ENCODE measurements around the gene SREBF1. TPM values are rescaled to one million over a fixed set of nuclear protein-coding genes. Genes with fewer than 3 reads are reported as not detected.

Gene SREBF1
- total and polyA plus RNA-seq, 2 of the 4 experiments (the other 2 are of a cell fraction): 3.4 to 20.4 TPM

- intact Hi-C loops (cut with micrococcal nuclease): no loop called here
- ChIA-PET POLR2A (ENCODE audit: unreplicated experiment) (no interaction called here), CTCF (no interaction called here)
- Histone ChIP-seq H3K18ac (ENCODE audit: low read depth, low read length) (no peak overlapping the region), H2BK120ac (ENCODE audit: low read depth, low read length) (no peak overlapping the region), H3K4me2 (ENCODE audit: low read depth, low read length) (no peak overlapping the region), H4K91ac (ENCODE audit: insufficient read depth, low read depth, low read length) (no peak overlapping the region), H2AK5ac (ENCODE audit: low read depth, low read length) (no peak overlapping the region), H3K27me3 (ENCODE audit: control insufficient read depth, insufficient read depth, low read length) (no peaks in the 10 kb centered on the region), H2BK20ac (ENCODE audit: low read depth, low read length) (no peak overlapping the region), H2AK9ac (replicated peaks; ENCODE audit: low read depth, low read length, poor library complexity) (no peak overlapping the region), H3K14ac (replicated peaks; ENCODE audit: low read depth, low read length) (no peak overlapping the region), H3K9me3 (ENCODE audit: control insufficient read depth, insufficient read depth, low read length) (no peaks in the 10 kb centered on the region), H4K8ac (ENCODE audit: low read depth in 2 of 2, low read length in 2 of 2) (no peak overlapping the region), H3K9ac (ENCODE audit: low read depth, low read length) (no peak overlapping the region), H3K4ac (ENCODE audit: low read depth, low read length) (no peak overlapping the region), H3K23ac (ENCODE audit: low read depth, low read length) (no peak overlapping the region), H3K9me1 (ENCODE audit: insufficient read depth, low read length) (peaks cover 16% of the 10 kb centered on the region), H2BK5ac (ENCODE audit: low read depth, low read length, poor library complexity, severe bottlenecking) (no peak overlapping the region), H3K4me1 (ENCODE audit: control insufficient read depth, insufficient read depth, low read length) (peaks cover 26% of the 10 kb centered on the region), H3K36me3 (ENCODE audit: control insufficient read depth, insufficient read depth, low read length) (peaks cover 64% of the 10 kb centered on the region), H3K79me1 (ENCODE audit: low read depth in 1 of 2, low read length in 2 of 2) (peaks cover 14 to 55% of the 10 kb centered on the region in 2 experiments), H3K27ac (ENCODE audit: insufficient read depth, low read length) (no peak overlapping the region), H2AFZ (replicated peaks; ENCODE audit: low read length, poor library complexity) (no peak overlapping the region), H4K5ac (ENCODE audit: low read depth, low read length) (no peak overlapping the region), H2BK15ac (ENCODE audit: low read depth, low read length) (no peak overlapping the region), H3K4me3 (ENCODE audit: insufficient read depth, low read depth, low read length) (no peak overlapping the region), H3K56ac (ENCODE audit: extremely low read depth, insufficient read depth, low read length) (no peak overlapping the region), H4K20me1 (ENCODE audit: insufficient read depth, low read length) (peaks cover 69% of the 10 kb centered on the region)
- dilution Hi-C loops (cut with HindIII; ENCODE audit: low sequenced_read_pairs, unreplicated experiment): no loop called here
- no TSS peak for BruUV-seq (replicated peaks)
- TF ChIP-seq NFE2L2 (IDR thresholded peaks at IDR 0.05; ENCODE audit: low read depth, low read length) (no peak), RAD21 (IDR thresholded peaks at IDR 0.05; ENCODE audit: low read length) (no peak), MAZ (IDR thresholded peaks at IDR 0.05; ENCODE audit: borderline replicate concordance, low read depth, low read length) (no peak), CEBPB (IDR thresholded peaks at IDR 0.05; ENCODE audit: low read depth, low read length) (no peak), BHLHE40 (IDR thresholded peaks at IDR 0.05; ENCODE audit: low read depth, low read length) (no peak), ELK1 (IDR thresholded peaks at IDR 0.05; ENCODE audit: borderline replicate concordance, low read depth, low read length) (no peak), MXI1 (IDR thresholded peaks at IDR 0.05; ENCODE audit: borderline replicate concordance, low read depth, low read length) (no peak), SMC3 (IDR thresholded peaks at IDR 0.05; ENCODE audit: low read depth, low read length) (no peak), MAFK (IDR thresholded peaks at IDR 0.05; ENCODE audit: low read depth, low read length) (no peak), CHD1 (IDR thresholded peaks at IDR 0.05; ENCODE audit: low read depth, low read length) (no peak)
- TF ChIP-seq, protein P1, sequence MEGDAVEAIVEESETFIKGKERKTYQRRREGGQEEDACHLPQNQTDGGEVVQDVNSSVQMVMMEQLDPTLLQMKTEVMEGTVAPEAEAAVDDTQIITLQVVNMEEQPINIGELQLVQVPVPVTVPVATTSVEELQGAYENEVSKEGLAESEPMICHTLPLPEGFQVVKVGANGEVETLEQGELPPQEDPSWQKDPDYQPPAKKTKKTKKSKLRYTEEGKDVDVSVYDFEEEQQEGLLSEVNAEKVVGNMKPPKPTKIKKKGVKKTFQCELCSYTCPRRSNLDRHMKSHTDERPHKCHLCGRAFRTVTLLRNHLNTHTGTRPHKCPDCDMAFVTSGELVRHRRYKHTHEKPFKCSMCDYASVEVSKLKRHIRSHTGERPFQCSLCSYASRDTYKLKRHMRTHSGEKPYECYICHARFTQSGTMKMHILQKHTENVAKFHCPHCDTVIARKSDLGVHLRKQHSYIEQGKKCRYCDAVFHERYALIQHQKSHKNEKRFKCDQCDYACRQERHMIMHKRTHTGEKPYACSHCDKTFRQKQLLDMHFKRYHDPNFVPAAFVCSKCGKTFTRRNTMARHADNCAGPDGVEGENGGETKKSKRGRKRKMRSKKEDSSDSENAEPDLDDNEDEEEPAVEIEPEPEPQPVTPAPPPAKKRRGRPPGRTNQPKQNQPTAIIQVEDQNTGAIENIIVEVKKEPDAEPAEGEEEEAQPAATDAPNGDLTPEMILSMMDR (conservative IDR thresholded peaks at IDR 0.05; ENCODE audit: low read depth, low read length): no peak
- DNase-seq: no peak
- ATAC-seq (ENCODE audit: low read depth): no peak
- in situ Hi-C loops (cut with MboI; ENCODE audit: low sequenced_read_pairs): no loop called here
- WGBS, 2 experiments (ENCODE audit: extremely low coverage in 2 of 2, insufficient read length in 1 of 2): 89% methylated on average over 8 of the region's 24 CpGs; no CpG with 5 or more reads in 1 of the 2 experiments
These were observed 19.8 kb downstream of the SREBF1 start for GRCh38 chr17:17816831-17817551.

Data from IMR-90 (cell line).